ENCODE data around the gene PCDH15. TPM values are rescaled to one million over a fixed set of nuclear protein-coding genes. Genes with fewer than 3 reads are reported as not detected.

The PCDH15 gene
- polyA plus RNA-seq, 3 donors from 2014 or later, result not detected

GRCh38 chr10:54769051-54769450 lies 32.0 kb downstream of the PCDH15 start:
- Mint-ChIP-seq H3K4me1 (no peaks in the 10 kb centered on the region), H3K27ac (no peak overlapping the region), H3K36me3 (no peaks in the 10 kb centered on the region), H3K27me3 (ENCODE audit: low read depth in 3 of 3) (no peaks in the 10 kb centered on the region), H3K4me3 (no peak overlapping the region), H3K9me3 (peaks cover 4 to 28% (median 16%) of the 10 kb centered on the region in 6 donors)
- DNase-seq, result no peak

GRCh38 chr10:54758791-54759190 lies 42.2 kb downstream of the PCDH15 start:
- peaks cover 5 to 29% (median 18%) of the 10 kb centered on the region in 6 donors for H3K9me3 Mint-ChIP-seq
- no peaks in the 10 kb centered on the region for H3K4me1 Mint-ChIP-seq
- H3K27ac Mint-ChIP-seq, result no peak overlapping the region
- no peak overlapping the region for H3K4me3 Mint-ChIP-seq
- DNase-seq, result no peak
- peaks cover 0 to 3% (median 0%) of the 10 kb centered on the region in 3 donors for H3K36me3 Mint-ChIP-seq
- no peaks in the 10 kb centered on the region for H3K27me3 Mint-ChIP-seq (ENCODE audit: low read depth in 3 of 3)

GRCh38 chr10:54749623-54750022 lies 51.4 kb downstream of the PCDH15 start:
- Mint-ChIP-seq H3K36me3 (peaks cover 0 to 3% (median 0%) of the 10 kb centered on the region in 3 donors), H3K4me1 (no peaks in the 10 kb centered on the region), H3K9me3 (peaks cover 7 to 26% (median 16%) of the 10 kb centered on the region in 6 donors), H3K27ac (no peak overlapping the region), H3K4me3 (no peak overlapping the region), H3K27me3 (ENCODE audit: low read depth in 3 of 3) (no peaks in the 10 kb centered on the region)
- no peak for DNase-seq

- Mint-ChIP-seq H3K36me3 (no peaks in the 10 kb centered on the region), H3K27me3 (ENCODE audit: low read depth in 3 of 3) (peaks cover 0 to 2% (median 2%) of the 10 kb centered on the region in 3 donors), H3K4me3 (no peak overlapping the region), H3K27ac (no peak overlapping the region), H3K4me1 (no peaks in the 10 kb centered on the region), H3K9me3 (peaks cover 7 to 38% (median 13%) of the 10 kb centered on the region in 6 donors)
- DNase-seq, result no peak
Observed at GRCh38 chr10:54745436-54745835, 55.6 kb downstream of the PCDH15 start.

GRCh38 chr10:54742416-54742815 lies 58.6 kb downstream of the PCDH15 start:
- DNase-seq, result no peak
- H3K9me3 Mint-ChIP-seq, result peaks cover 7 to 60% (median 20%) of the 10 kb centered on the region in 6 donors
- H3K27ac Mint-ChIP-seq, result no peak overlapping the region
- H3K36me3 Mint-ChIP-seq, result no peaks in the 10 kb centered on the region
- H3K4me3 Mint-ChIP-seq, result no peak overlapping the region
- peaks cover 0 to 2% (median 2%) of the 10 kb centered on the region in 3 donors for H3K27me3 Mint-ChIP-seq (ENCODE audit: low read depth in 3 of 3)
- H3K4me1 Mint-ChIP-seq, result no peaks in the 10 kb centered on the region

GRCh38 chr10:54728511-54728910 lies 72.5 kb downstream of the PCDH15 start:
- DNase-seq, result no peak
- H3K9me3 Mint-ChIP-seq, result peaks cover 9 to 67% (median 38%) of the 10 kb centered on the region in 6 donors
- H3K4me3 Mint-ChIP-seq, result no peak overlapping the region
- H3K27me3 Mint-ChIP-seq (ENCODE audit: low read depth in 3 of 3), result peaks cover 0 to 4% (median 0%) of the 10 kb centered on the region in 3 donors
- no peak overlapping the region for H3K27ac Mint-ChIP-seq
- H3K36me3 Mint-ChIP-seq, result no peaks in the 10 kb centered on the region
- H3K4me1 Mint-ChIP-seq, result no peaks in the 10 kb centered on the region

GRCh38 chr10:54722075-54722474 lies 79.0 kb downstream of the PCDH15 start:
- Mint-ChIP-seq H3K27ac (no peak overlapping the region), H3K9me3 (peaks cover 13 to 59% (median 34%) of the 10 kb centered on the region in 6 donors), H3K27me3 (ENCODE audit: low read depth in 3 of 3) (peaks cover 0 to 1% (median 0%) of the 10 kb centered on the region in 3 donors), H3K4me1 (no peaks in the 10 kb centered on the region), H3K36me3 (peaks cover 4 to 7% (median 4%) of the 10 kb centered on the region in 3 donors), H3K4me3 (no peak overlapping the region)
- DNase-seq, result no peak

GRCh38 chr10:54710918-54711317 lies 90.1 kb downstream of the PCDH15 start:
- Mint-ChIP-seq H3K4me3 (no peak overlapping the region), H3K27ac (no peak overlapping the region), H3K27me3 (ENCODE audit: low read depth in 3 of 3) (no peaks in the 10 kb centered on the region), H3K9me3 (peaks cover 3 to 25% (median 11%) of the 10 kb centered on the region in 6 donors), H3K36me3 (no peaks in the 10 kb centered on the region), H3K4me1 (no peaks in the 10 kb centered on the region)
- no peak for DNase-seq

- Mint-ChIP-seq H3K27me3 (ENCODE audit: low read depth in 3 of 3) (no peaks in the 10 kb centered on the region), H3K4me1 (no peaks in the 10 kb centered on the region), H3K9me3 (peaks cover 3 to 32% (median 12%) of the 10 kb centered on the region in 6 donors), H3K27ac (no peak overlapping the region), H3K4me3 (no peak overlapping the region), H3K36me3 (no peaks in the 10 kb centered on the region)
- no peak for DNase-seq
Observed at GRCh38 chr10:54708591-54708990, 92.4 kb downstream of the PCDH15 start.

GRCh38 chr10:54708021-54708420 lies 93.0 kb downstream of the PCDH15 start:
- Mint-ChIP-seq H3K4me3 (no peak overlapping the region), H3K36me3 (no peaks in the 10 kb centered on the region), H3K27me3 (ENCODE audit: low read depth in 3 of 3) (no peaks in the 10 kb centered on the region), H3K4me1 (no peaks in the 10 kb centered on the region), H3K27ac (no peak overlapping the region), H3K9me3 (peaks cover 4 to 32% (median 15%) of the 10 kb centered on the region in 6 donors)
- no peak for DNase-seq

- Mint-ChIP-seq H3K27me3 (ENCODE audit: low read depth in 3 of 3) (no peaks in the 10 kb centered on the region), H3K4me1 (no peaks in the 10 kb centered on the region), H3K4me3 (no peak overlapping the region), H3K9me3 (peaks cover 17 to 65% (median 27%) of the 10 kb centered on the region in 6 donors), H3K27ac (no peak overlapping the region), H3K36me3 (no peaks in the 10 kb centered on the region)
- no peak for DNase-seq
Observed at GRCh38 chr10:54702583-54703485, 98.2 kb downstream of the PCDH15 start.

- Mint-ChIP-seq H3K27ac (no peak overlapping the region), H3K4me3 (no peak overlapping the region), H3K36me3 (no peaks in the 10 kb centered on the region), H3K27me3 (ENCODE audit: low read depth in 3 of 3) (no peaks in the 10 kb centered on the region), H3K4me1 (no peaks in the 10 kb centered on the region), H3K9me3 (peaks cover 4 to 54% (median 20%) of the 10 kb centered on the region in 6 donors)
- no peak for DNase-seq
Observed at GRCh38 chr10:54691331-54691730, 109.7 kb downstream of the PCDH15 start.

- DNase-seq, result no peak
- peaks cover 0 to 4% (median 0%) of the 10 kb centered on the region in 3 donors for H3K36me3 Mint-ChIP-seq
- H3K4me1 Mint-ChIP-seq, result no peaks in the 10 kb centered on the region
- H3K4me3 Mint-ChIP-seq, result no peak overlapping the region
- peaks cover 13 to 40% (median 27%) of the 10 kb centered on the region in 6 donors for H3K9me3 Mint-ChIP-seq
- H3K27ac Mint-ChIP-seq, result no peak overlapping the region
- no peaks in the 10 kb centered on the region for H3K27me3 Mint-ChIP-seq (ENCODE audit: low read depth in 3 of 3)
Observed at GRCh38 chr10:54682554-54682953, 118.5 kb downstream of the PCDH15 start.

- Mint-ChIP-seq H3K9me3 (peaks cover 14 to 40% (median 23%) of the 10 kb centered on the region in 6 donors), H3K4me1 (no peaks in the 10 kb centered on the region), H3K36me3 (peaks cover 0 to 4% (median 0%) of the 10 kb centered on the region in 3 donors), H3K27me3 (ENCODE audit: low read depth in 3 of 3) (no peaks in the 10 kb centered on the region), H3K27ac (no peak overlapping the region), H3K4me3 (no peak overlapping the region)
- DNase-seq, result no peak
Observed at GRCh38 chr10:54681136-54681535, 119.9 kb downstream of the PCDH15 start.
